WTC11 (cell line): ENCODE results near the gene CDPF1. TPM values are rescaled to one million over a fixed set of nuclear protein-coding genes. Genes with fewer than 3 reads are reported as not detected.

Source experiments
- ATAC-seq: fragments of 200-7000 bp; cut with Tn5 transposase; 2 replicates; pipeline ENCODE4 v1.10.0; 2021; ENCODE audit warnings: mild to moderate bottlenecking, moderate library complexity
- CTCF ChIA-PET: fragments of 300-600 bp; sonication (Branson Sonifier 250); formaldehyde crosslinking; loops from one replicate; lab custom pipeline; 2021; ENCODE audit warnings: antibody characterized with exemption; lab: Charles Lee
- POLR2A ChIA-PET: fragments of 350-600 bp; sonication (Branson Sonifier 250); formaldehyde crosslinking; loops from one replicate; lab custom pipeline; 2021; ENCODE audit warnings: antibody characterized with exemption; lab: Charles Lee
- DNase-seq: peaks from one replicate; pipeline ENCODE4 v3.0.0; 2021; ENCODE audit warnings: low spot score
- H3K27ac Mint-ChIP-seq: 2 replicates; pipeline ENCODE4 v1.8.0; 2021; ENCODE audit warnings: mixed read lengths
- H3K27me3 Mint-ChIP-seq: 2 replicates; pipeline ENCODE4 v1.8.0; 2021; ENCODE audit warnings: low read depth, mild to moderate bottlenecking, moderate library complexity, mixed read lengths
- H3K36me3 Mint-ChIP-seq: 2 replicates; pipeline ENCODE4 v1.8.0; 2021; ENCODE audit warnings: mixed read lengths
- H3K4me1 Mint-ChIP-seq: 2 replicates; pipeline ENCODE4 v1.8.0; 2022; ENCODE audit warnings: mixed read lengths
- H3K4me3 Mint-ChIP-seq: 2 replicates; pipeline ENCODE4 v1.8.0; 2021; ENCODE audit warnings: mild to moderate bottlenecking, moderate library complexity, mixed read lengths
- H3K9me3 Mint-ChIP-seq: 2 replicates; pipeline ENCODE4 v1.8.0; 2021; ENCODE audit warnings: mixed read lengths
- ETV6 ChIP-seq: sonication (generic); formaldehyde crosslinking; IDR thresholded peaks from 2 replicates; pipeline ENCODE4 v1.8.1; 2022; ENCODE audit warnings: mild to moderate bottlenecking, missing genetic modification reagents
- FOXK1 ChIP-seq: sonication (generic); formaldehyde crosslinking; IDR thresholded peaks from 2 replicates; pipeline ENCODE4 v1.8.0; 2022; ENCODE audit warnings: mild to moderate bottlenecking, moderate library complexity, missing genetic modification reagents
- FOXP1 ChIP-seq: sonication (generic); formaldehyde crosslinking; IDR thresholded peaks from 2 replicates; pipeline ENCODE4 v1.8.0; 2022; ENCODE audit warnings: missing genetic modification reagents, mild to moderate bottlenecking, moderate library complexity, borderline replicate concordance
- GABPB1 ChIP-seq: sonication (generic); formaldehyde crosslinking; IDR thresholded peaks from 2 replicates; pipeline ENCODE4 v1.8.1; 2023; ENCODE audit warnings: mild to moderate bottlenecking, missing genetic modification reagents
- GTF2I ChIP-seq: fragments of 250-450 bp; sonication (Bioruptor Pico); conservative IDR thresholded peaks from 2 replicates; pipeline ENCODE4 v1.4.0; 2021; ENCODE audit warnings: mild to moderate bottlenecking
- NR1H2 ChIP-seq: sonication (generic); formaldehyde crosslinking; IDR thresholded peaks from 2 replicates; pipeline ENCODE4 v1.9.0; 2021; ENCODE audit warnings: mild to moderate bottlenecking, moderate library complexity, missing genetic modification reagents
- OVOL2 ChIP-seq: fragments of 250-450 bp; sonication (Bioruptor Pico); IDR thresholded peaks from 2 replicates; pipeline ENCODE4 v1.9.0; 2021; ENCODE audit warnings: mild to moderate bottlenecking, borderline replicate concordance
- SMAD4 ChIP-seq: sonication (generic); formaldehyde crosslinking; IDR thresholded peaks from 2 replicates; pipeline ENCODE4 v1.8.0; 2022; ENCODE audit warnings: mild to moderate bottlenecking, missing genetic modification reagents
- SP1 ChIP-seq: sonication (generic); formaldehyde crosslinking; conservative IDR thresholded peaks from 2 replicates; pipeline ENCODE4 v1.8.1; 2022; ENCODE audit warnings: missing genetic modification reagents
- TEAD1 ChIP-seq: sonication (generic); formaldehyde crosslinking; IDR thresholded peaks from 2 replicates; pipeline ENCODE4 v1.8.0; 2022; ENCODE audit warnings: mild to moderate bottlenecking, missing genetic modification reagents
- TEAD4 ChIP-seq: sonication (generic); formaldehyde crosslinking; IDR thresholded peaks from 2 replicates; pipeline ENCODE4 v1.8.0; 2022; ENCODE audit warnings: mild to moderate bottlenecking, missing genetic modification reagents
- TP53 ChIP-seq: sonication (generic); formaldehyde crosslinking; IDR thresholded peaks from 2 replicates; pipeline ENCODE4 v1.8.1; 2023; ENCODE audit warnings: mild to moderate bottlenecking, missing genetic modification reagents
- ZNF232 ChIP-seq: sonication (generic); formaldehyde crosslinking; IDR thresholded peaks from 2 replicates; pipeline ENCODE4 v1.8.0; 2022; ENCODE audit warnings: mild to moderate bottlenecking, missing genetic modification reagents
- ZNF423 ChIP-seq: fragments of 250-450 bp; sonication (Bioruptor Pico); IDR thresholded peaks from 2 replicates; pipeline ENCODE4 v2.1.2; 2022; ENCODE audit warnings: mild to moderate bottlenecking, moderate library complexity
- total RNA-seq: library from RNA; stranded (reverse); gene quantifications from 3 replicates; pipeline ENCODE4 v1.2.3, GENCODE V29; 2021
- TF ChIP-seq, protein P1 (sequence below): sonication (generic); formaldehyde crosslinking; IDR thresholded peaks from 2 replicates; pipeline ENCODE4 v1.8.0; 2022; ENCODE audit warnings: mild to moderate bottlenecking, missing genetic modification reagents
- TF ChIP-seq, protein P2 (sequence below): fragments of 250-450 bp; sonication (Bioruptor Pico); IDR thresholded peaks from 2 replicates; pipeline ENCODE4 v2.1.2; 2022; ENCODE audit warnings: mild to moderate bottlenecking, moderate library complexity
- TF ChIP-seq, protein P3 (sequence below): sonication (generic); formaldehyde crosslinking; IDR thresholded peaks from 2 replicates; pipeline ENCODE4 v1.8.1; 2022; ENCODE audit warnings: mild to moderate bottlenecking, moderate library complexity, missing genetic modification reagents
- TF ChIP-seq, protein P4 (sequence below): sonication (generic); formaldehyde crosslinking; IDR thresholded peaks from 2 replicates; pipeline ENCODE4 v1.8.1; 2022; ENCODE audit warnings: missing genetic modification reagents, borderline replicate concordance
- TF ChIP-seq, protein P5 (sequence below): sonication (generic); formaldehyde crosslinking; conservative IDR thresholded peaks from 2 replicates; pipeline ENCODE4 v1.8.1; 2022; ENCODE audit warnings: mild to moderate bottlenecking, missing genetic modification reagents
- TF ChIP-seq, protein P6 (sequence below): sonication (generic); formaldehyde crosslinking; IDR thresholded peaks from 2 replicates; pipeline ENCODE4 v1.8.1; 2023; ENCODE audit warnings: mild to moderate bottlenecking, missing genetic modification reagents, borderline replicate concordance
- TF ChIP-seq, protein P7 (sequence below): sonication (generic); formaldehyde crosslinking; IDR thresholded peaks from 2 replicates; pipeline ENCODE4 v1.8.0; 2023; ENCODE audit warnings: mild to moderate bottlenecking, missing genetic modification reagents

The CDPF1 gene
- total RNA-seq, 1 experiment from 2014 or later: 11.5 TPM

DNA sequence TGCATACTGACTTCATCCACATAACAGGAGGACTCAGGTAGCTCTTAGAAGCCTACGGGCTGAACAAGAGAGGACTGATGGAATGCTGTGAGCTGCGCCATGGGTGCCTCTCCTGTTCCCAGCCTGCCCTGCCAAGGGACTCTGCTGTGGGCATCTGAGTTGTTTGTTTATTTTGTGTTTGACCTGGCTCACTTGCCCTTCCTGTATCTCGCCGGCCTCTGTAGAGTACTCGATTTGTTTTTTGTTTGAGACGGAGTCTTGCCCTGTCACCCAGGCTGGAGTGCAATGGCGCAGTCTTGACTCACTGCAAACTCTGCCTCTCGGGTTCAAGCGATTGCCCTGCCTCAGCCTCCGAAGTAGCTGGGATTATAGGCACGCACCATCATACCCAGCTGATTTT lies 19.5 kb upstream of the CDPF1 start (continued):
- TF ChIP-seq, protein P1, sequence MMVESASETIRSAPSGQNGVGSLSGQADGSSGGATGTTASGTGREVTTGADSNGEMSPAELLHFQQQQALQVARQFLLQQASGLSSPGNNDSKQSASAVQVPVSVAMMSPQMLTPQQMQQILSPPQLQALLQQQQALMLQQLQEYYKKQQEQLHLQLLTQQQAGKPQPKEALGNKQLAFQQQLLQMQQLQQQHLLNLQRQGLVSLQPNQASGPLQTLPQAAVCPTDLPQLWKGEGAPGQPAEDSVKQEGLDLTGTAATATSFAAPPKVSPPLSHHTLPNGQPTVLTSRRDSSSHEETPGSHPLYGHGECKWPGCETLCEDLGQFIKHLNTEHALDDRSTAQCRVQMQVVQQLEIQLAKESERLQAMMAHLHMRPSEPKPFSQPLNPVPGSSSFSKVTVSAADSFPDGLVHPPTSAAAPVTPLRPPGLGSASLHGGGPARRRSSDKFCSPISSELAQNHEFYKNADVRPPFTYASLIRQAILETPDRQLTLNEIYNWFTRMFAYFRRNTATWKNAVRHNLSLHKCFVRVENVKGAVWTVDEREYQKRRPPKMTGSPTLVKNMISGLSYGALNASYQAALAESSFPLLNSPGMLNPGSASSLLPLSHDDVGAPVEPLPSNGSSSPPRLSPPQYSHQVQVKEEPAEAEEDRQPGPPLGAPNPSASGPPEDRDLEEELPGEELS (CRISPR knock-in tag): no peak
- TF ChIP-seq, protein P2, sequence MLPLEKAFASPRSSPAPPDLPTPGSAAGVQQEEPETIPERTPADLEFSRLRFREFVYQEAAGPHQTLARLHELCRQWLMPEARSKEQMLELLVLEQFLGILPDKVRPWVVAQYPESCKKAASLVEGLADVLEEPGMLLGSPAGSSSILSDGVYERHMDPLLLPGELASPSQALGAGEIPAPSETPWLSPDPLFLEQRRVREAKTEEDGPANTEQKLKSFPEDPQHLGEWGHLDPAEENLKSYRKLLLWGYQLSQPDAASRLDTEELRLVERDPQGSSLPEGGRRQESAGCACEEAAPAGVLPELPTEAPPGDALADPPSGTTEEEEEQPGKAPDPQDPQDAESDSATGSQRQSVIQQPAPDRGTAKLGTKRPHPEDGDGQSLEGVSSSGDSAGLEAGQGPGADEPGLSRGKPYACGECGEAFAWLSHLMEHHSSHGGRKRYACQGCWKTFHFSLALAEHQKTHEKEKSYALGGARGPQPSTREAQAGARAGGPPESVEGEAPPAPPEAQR (CRISPR knock-in tag): no peak

DNA sequence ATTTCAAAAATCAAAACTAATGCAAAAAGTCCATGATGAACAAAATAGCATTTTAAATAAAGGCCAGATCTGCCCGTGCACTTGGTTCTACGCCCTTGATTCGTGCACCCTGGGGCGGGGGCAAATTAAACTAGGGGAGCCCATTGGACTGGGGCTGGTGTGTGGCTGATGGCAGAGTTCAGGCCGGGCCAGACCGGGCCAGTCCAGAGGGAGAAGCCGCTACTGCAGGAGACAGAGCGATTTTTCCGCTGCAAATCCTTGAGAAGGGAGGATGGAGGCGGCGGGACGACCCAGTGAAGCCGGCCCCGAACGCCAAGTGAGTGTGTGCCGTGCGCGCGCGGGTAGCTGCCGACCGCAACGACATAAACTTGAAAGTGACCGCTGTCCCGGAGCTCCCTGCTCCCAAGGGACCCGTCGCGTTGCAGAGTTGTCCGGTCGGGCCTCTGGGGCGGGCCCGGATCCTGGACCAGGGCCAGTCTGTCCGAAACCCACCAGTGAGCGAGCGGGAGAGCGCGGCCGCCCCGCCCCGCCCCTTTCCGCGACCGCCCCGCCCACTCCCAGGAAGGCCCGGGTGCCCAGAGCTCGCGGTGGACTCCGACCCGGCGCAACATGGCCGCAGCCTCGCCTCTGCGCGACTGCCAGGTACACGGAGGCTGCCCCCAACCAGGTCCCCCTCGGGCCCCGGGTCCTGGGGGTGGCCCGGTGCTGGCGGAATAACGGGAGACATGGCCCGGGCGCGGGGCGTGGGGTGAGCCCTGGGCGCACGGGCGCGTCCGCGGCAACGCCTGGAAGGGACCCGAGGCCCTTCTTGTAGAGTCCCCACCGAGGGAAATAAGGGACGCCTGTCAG lies 17.6 kb upstream of the CDPF1 start, which contains the start of gene TTC38:
TTC38 (plus strand) TSS at position 578 of the 849 bp plus-strand sequence; CDS start at position 610, 32 bp downstream.
- Mint-ChIP-seq H3K9me3 (peaks cover 28% of the 10 kb centered on the region), H3K4me1 (peaks cover 8% of the 10 kb centered on the region), H3K4me3 (peak within 1 kb of the TSS; percentile 86), H3K27me3 (peaks cover 46% of the 10 kb centered on the region), H3K36me3 (peaks cover 32% of the 10 kb centered on the region), H3K27ac (no peak within 1 kb of the TSS)
- DNase-seq (peak; percentile 70), ATAC-seq (peak; percentile 85)
- ChIA-PET POLR2A (interaction anchor here (0.6 to 1.9 kb wide), 3 partner anchors 22 to 68 kb away, joined by 3 to 8 read pairs (median 4); partner anchors contain the start of genes GTSE1 and TRMU), CTCF (interaction anchor here (0.6 to 1.9 kb wide), 8 partner anchors 13 to 273 kb away, joined by 3 to 12 read pairs (median 4); partner anchors contain the start of genes CDPF1 and GTSE1)
- TF ChIP-seq FOXP1 (CRISPR knock-in tag) (no peak), GABPB1 (0 out of 2 replicates have a peak, but pooled peaks have one; percentile 31), TEAD1 (CRISPR knock-in tag) (no peak), ZNF232 (CRISPR knock-in tag) (peak; percentile 84), GTF2I (CRISPR knock-in tag) (no peak), ETV6 (no peak), TP53 (CRISPR knock-in tag) (0 out of 2 replicates have a peak, but pooled peaks have one; percentile 18), FOXK1 (CRISPR knock-in tag) (no peak), SP1 (peak; percentile 67; the same call in 1 of the 2 replicates), OVOL2 (no peak), SMAD4 (CRISPR knock-in tag) (no peak), TEAD4 (CRISPR knock-in tag) (no peak), ZNF423 (CRISPR knock-in tag) (no peak), NR1H2 (CRISPR knock-in tag) (no peak)
- TF ChIP-seq, protein P3, sequence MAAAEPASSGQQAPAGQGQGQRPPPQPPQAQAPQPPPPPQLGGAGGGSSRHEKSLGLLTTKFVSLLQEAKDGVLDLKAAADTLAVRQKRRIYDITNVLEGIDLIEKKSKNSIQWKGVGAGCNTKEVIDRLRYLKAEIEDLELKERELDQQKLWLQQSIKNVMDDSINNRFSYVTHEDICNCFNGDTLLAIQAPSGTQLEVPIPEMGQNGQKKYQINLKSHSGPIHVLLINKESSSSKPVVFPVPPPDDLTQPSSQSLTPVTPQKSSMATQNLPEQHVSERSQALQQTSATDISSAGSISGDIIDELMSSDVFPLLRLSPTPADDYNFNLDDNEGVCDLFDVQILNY: no peak
- TF ChIP-seq, protein P4, sequence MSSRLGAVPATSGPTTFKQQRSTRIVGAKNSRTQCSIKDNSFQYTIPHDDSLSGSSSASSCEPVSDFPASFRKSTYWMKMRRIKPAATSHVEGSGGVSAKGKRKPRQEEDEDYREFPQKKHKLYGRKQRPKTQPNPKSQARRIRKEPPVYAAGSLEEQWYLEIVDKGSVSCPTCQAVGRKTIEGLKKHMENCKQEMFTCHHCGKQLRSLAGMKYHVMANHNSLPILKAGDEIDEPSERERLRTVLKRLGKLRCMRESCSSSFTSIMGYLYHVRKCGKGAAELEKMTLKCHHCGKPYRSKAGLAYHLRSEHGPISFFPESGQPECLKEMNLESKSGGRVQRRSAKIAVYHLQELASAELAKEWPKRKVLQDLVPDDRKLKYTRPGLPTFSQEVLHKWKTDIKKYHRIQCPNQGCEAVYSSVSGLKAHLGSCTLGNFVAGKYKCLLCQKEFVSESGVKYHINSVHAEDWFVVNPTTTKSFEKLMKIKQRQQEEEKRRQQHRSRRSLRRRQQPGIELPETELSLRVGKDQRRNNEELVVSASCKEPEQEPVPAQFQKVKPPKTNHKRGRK: no peak
- TF ChIP-seq, protein P5, sequence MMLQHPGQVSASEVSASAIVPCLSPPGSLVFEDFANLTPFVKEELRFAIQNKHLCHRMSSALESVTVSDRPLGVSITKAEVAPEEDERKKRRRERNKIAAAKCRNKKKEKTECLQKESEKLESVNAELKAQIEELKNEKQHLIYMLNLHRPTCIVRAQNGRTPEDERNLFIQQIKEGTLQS (CRISPR knock-in tag): no peak
- TF ChIP-seq, protein P6, sequence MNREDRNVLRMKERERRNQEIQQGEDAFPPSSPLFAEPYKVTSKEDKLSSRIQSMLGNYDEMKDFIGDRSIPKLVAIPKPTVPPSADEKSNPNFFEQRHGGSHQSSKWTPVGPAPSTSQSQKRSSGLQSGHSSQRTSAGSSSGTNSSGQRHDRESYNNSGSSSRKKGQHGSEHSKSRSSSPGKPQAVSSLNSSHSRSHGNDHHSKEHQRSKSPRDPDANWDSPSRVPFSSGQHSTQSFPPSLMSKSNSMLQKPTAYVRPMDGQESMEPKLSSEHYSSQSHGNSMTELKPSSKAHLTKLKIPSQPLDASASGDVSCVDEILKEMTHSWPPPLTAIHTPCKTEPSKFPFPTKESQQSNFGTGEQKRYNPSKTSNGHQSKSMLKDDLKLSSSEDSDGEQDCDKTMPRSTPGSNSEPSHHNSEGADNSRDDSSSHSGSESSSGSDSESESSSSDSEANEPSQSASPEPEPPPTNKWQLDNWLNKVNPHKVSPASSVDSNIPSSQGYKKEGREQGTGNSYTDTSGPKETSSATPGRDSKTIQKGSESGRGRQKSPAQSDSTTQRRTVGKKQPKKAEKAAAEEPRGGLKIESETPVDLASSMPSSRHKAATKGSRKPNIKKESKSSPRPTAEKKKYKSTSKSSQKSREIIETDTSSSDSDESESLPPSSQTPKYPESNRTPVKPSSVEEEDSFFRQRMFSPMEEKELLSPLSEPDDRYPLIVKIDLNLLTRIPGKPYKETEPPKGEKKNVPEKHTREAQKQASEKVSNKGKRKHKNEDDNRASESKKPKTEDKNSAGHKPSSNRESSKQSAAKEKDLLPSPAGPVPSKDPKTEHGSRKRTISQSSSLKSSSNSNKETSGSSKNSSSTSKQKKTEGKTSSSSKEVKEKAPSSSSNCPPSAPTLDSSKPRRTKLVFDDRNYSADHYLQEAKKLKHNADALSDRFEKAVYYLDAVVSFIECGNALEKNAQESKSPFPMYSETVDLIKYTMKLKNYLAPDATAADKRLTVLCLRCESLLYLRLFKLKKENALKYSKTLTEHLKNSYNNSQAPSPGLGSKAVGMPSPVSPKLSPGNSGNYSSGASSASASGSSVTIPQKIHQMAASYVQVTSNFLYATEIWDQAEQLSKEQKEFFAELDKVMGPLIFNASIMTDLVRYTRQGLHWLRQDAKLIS (CRISPR knock-in tag): no peak
- TF ChIP-seq, protein P7, sequence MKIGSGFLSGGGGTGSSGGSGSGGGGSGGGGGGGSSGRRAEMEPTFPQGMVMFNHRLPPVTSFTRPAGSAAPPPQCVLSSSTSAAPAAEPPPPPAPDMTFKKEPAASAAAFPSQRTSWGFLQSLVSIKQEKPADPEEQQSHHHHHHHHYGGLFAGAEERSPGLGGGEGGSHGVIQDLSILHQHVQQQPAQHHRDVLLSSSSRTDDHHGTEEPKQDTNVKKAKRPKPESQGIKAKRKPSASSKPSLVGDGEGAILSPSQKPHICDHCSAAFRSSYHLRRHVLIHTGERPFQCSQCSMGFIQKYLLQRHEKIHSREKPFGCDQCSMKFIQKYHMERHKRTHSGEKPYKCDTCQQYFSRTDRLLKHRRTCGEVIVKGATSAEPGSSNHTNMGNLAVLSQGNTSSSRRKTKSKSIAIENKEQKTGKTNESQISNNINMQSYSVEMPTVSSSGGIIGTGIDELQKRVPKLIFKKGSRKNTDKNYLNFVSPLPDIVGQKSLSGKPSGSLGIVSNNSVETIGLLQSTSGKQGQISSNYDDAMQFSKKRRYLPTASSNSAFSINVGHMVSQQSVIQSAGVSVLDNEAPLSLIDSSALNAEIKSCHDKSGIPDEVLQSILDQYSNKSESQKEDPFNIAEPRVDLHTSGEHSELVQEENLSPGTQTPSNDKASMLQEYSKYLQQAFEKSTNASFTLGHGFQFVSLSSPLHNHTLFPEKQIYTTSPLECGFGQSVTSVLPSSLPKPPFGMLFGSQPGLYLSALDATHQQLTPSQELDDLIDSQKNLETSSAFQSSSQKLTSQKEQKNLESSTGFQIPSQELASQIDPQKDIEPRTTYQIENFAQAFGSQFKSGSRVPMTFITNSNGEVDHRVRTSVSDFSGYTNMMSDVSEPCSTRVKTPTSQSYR (CRISPR knock-in tag): no peak
